ENCODE measurements around the gene CD248. TPM values are rescaled to one million over a fixed set of nuclear protein-coding genes. Genes with fewer than 3 reads are reported as not detected.

Gene CD248
- total RNA-seq, 1 donor from 2014 or later = 58.8 TPM

- H3K4me1 Mint-ChIP-seq (ENCODE audit: low read depth, unreplicated experiment) = peaks cover 5% of the 10 kb centered on the region
- FAIRE-seq = no peak
- no peaks in the 10 kb centered on the region for H3K27me3 Mint-ChIP-seq (ENCODE audit: low read depth, unreplicated experiment)
Measured at GRCh38 chr11:66362481-66363147, 45.8 kb upstream of the CD248 start.

GRCh38 chr11:66361502-66361941 lies 44.7 kb upstream of the CD248 start:
- Histone ChIP-seq H3K4me2 (ENCODE audit: low read length) (no peak overlapping the region), H3K27me3 (ENCODE audit: insufficient read depth, low read length) (no peaks in the 10 kb centered on the region), H3K79me2 (ENCODE audit: insufficient read depth, low read length) (no peaks in the 10 kb centered on the region), H3K9me3 (ENCODE audit: insufficient read depth, low read depth, low read length) (no peaks in the 10 kb centered on the region), H3K4me3 (ENCODE audit: insufficient read depth, low read depth, low read length) (no peak overlapping the region), H3K9ac (ENCODE audit: low read length) (no peak overlapping the region), H3K36me3 (ENCODE audit: insufficient read depth, low read length) (no peaks in the 10 kb centered on the region), H3K4me1 (ENCODE audit: insufficient read depth, low read length) (no peaks in the 10 kb centered on the region), H3K27ac (ENCODE audit: low read depth, low read length) (no peak overlapping the region), H2AFZ (ENCODE audit: low read depth, low read length) (no peak overlapping the region), H4K20me1 (ENCODE audit: insufficient read depth, low read length) (no peaks in the 10 kb centered on the region)
- FAIRE-seq = no peak
- Mint-ChIP-seq H3K36me3 (ENCODE audit: low read depth, unreplicated experiment) (peaks cover 3% of the 10 kb centered on the region), H3K27ac (ENCODE audit: unreplicated experiment) (no peak overlapping the region), H3K4me1 (ENCODE audit: low read depth, unreplicated experiment) (peaks cover 5% of the 10 kb centered on the region), H3K27me3 (ENCODE audit: low read depth, unreplicated experiment) (no peaks in the 10 kb centered on the region), H3K4me3 (ENCODE audit: unreplicated experiment) (no peak overlapping the region), H3K9me3 (ENCODE audit: unreplicated experiment) (no peaks in the 10 kb centered on the region)
- DNase-seq (ENCODE audit: low read depth) = no peak
- TF ChIP-seq EZH2 (IDR thresholded peaks at IDR 0.05; ENCODE audit: insufficient read depth, low read length) (no peak), CTCF (IDR thresholded peaks at IDR 0.05; ENCODE audit: insufficient read depth, low read depth, low read length) (no peak)

More at GRCh38 chr11:66362481-66363147, 45.8 kb upstream of the CD248 start:
- Histone ChIP-seq H3K4me3 (ENCODE audit: insufficient read depth, low read depth, low read length) (no peak overlapping the region), H3K36me3 (ENCODE audit: insufficient read depth, low read length) (no peaks in the 10 kb centered on the region), H3K4me2 (ENCODE audit: low read length) (no peak overlapping the region), H3K27ac (ENCODE audit: low read depth, low read length) (no peak overlapping the region), H4K20me1 (ENCODE audit: insufficient read depth, low read length) (no peaks in the 10 kb centered on the region), H3K27me3 (ENCODE audit: insufficient read depth, low read length) (no peaks in the 10 kb centered on the region), H3K9ac (ENCODE audit: low read length) (no peak overlapping the region), H3K4me1 (ENCODE audit: insufficient read depth, low read length) (no peaks in the 10 kb centered on the region), H3K79me2 (ENCODE audit: insufficient read depth, low read length) (no peaks in the 10 kb centered on the region), H2AFZ (ENCODE audit: low read depth, low read length) (no peak overlapping the region), H3K9me3 (ENCODE audit: insufficient read depth, low read depth, low read length) (no peaks in the 10 kb centered on the region)
- DNase-seq (ENCODE audit: low read depth) = no peak
- TF ChIP-seq CTCF (IDR thresholded peaks at IDR 0.05; ENCODE audit: insufficient read depth, low read depth, low read length) (no peak), EZH2 (IDR thresholded peaks at IDR 0.05; ENCODE audit: insufficient read depth, low read length) (no peak)
- no peaks in the 10 kb centered on the region for H3K9me3 Mint-ChIP-seq (ENCODE audit: unreplicated experiment)
- H3K36me3 Mint-ChIP-seq (ENCODE audit: low read depth, unreplicated experiment) = peaks cover 3% of the 10 kb centered on the region
- no peak overlapping the region for H3K27ac Mint-ChIP-seq (ENCODE audit: unreplicated experiment)
- H3K4me3 Mint-ChIP-seq (ENCODE audit: unreplicated experiment) = no peak overlapping the region

GRCh38 chr11:66360406-66361073 lies 43.7 kb upstream of the CD248 start:
- FAIRE-seq (no peak), DNase-seq (ENCODE audit: low read depth) (no peak)
- Mint-ChIP-seq H3K27me3 (ENCODE audit: low read depth, unreplicated experiment) (no peaks in the 10 kb centered on the region), H3K9me3 (ENCODE audit: unreplicated experiment) (no peaks in the 10 kb centered on the region), H3K4me1 (ENCODE audit: low read depth, unreplicated experiment) (peaks cover 5% of the 10 kb centered on the region), H3K4me3 (ENCODE audit: unreplicated experiment) (no peak overlapping the region), H3K36me3 (ENCODE audit: low read depth, unreplicated experiment) (peaks cover 3% of the 10 kb centered on the region), H3K27ac (ENCODE audit: unreplicated experiment) (no peak overlapping the region)
- Histone ChIP-seq H3K4me1 (ENCODE audit: insufficient read depth, low read length) (no peaks in the 10 kb centered on the region), H2AFZ (ENCODE audit: low read depth, low read length) (no peak overlapping the region), H3K4me3 (ENCODE audit: insufficient read depth, low read depth, low read length) (no peak overlapping the region), H3K4me2 (ENCODE audit: low read length) (no peak overlapping the region), H3K9ac (ENCODE audit: low read length) (no peak overlapping the region), H3K27ac (ENCODE audit: low read depth, low read length) (no peak overlapping the region), H3K79me2 (ENCODE audit: insufficient read depth, low read length) (no peaks in the 10 kb centered on the region), H4K20me1 (ENCODE audit: insufficient read depth, low read length) (no peaks in the 10 kb centered on the region), H3K36me3 (ENCODE audit: insufficient read depth, low read length) (no peaks in the 10 kb centered on the region), H3K27me3 (ENCODE audit: insufficient read depth, low read length) (no peaks in the 10 kb centered on the region), H3K9me3 (ENCODE audit: insufficient read depth, low read depth, low read length) (no peaks in the 10 kb centered on the region)
- TF ChIP-seq EZH2 (IDR thresholded peaks at IDR 0.05; ENCODE audit: insufficient read depth, low read length) = no peak
- TF ChIP-seq CTCF (IDR thresholded peaks at IDR 0.05; ENCODE audit: insufficient read depth, low read depth, low read length) = no peak

All from astrocyte (in vitro differentiated cells and primary cell).